H9 (cell line): ENCODE data around the gene GALNT2. TPM values are rescaled to one million over a fixed set of nuclear protein-coding genes. Genes with fewer than 3 reads are reported as not detected.

Experiments used
- DNase-seq: peaks from one replicate; pipeline ENCODE4 v3.0.0-alpha.2; 2017
- H2AFZ ChIP-seq: one replicate; pipeline ENCODE4 v1.6.1; 2013; ENCODE audit warnings: mild to moderate bottlenecking, low read length, control low read depth, moderate library complexity
- H2AK5ac ChIP-seq: 2 replicates; pipeline ENCODE4 v1.6.1; 2013; ENCODE audit warnings: low read length, control low read depth, mixed read lengths; ENCODE audit not compliant: insufficient read length
- H2BK120ac ChIP-seq: one replicate; pipeline ENCODE4 v1.6.1; 2013; ENCODE audit warnings: low read depth, mild to moderate bottlenecking, low read length, control low read depth, inconsistent platforms; ENCODE audit not compliant: poor library complexity, severe bottlenecking
- H2BK12ac ChIP-seq: 2 replicates; pipeline ENCODE4 v1.6.1; 2013; ENCODE audit warnings: low read length, control low read depth, mixed read lengths, low read depth; ENCODE audit not compliant: insufficient read length
- H2BK15ac ChIP-seq: 2 replicates; pipeline ENCODE4 v1.6.1; 2013; ENCODE audit warnings: low read depth, low read length, control low read depth
- H2BK20ac ChIP-seq: one replicate; pipeline ENCODE4 v1.6.1; 2013; ENCODE audit warnings: low read depth, mild to moderate bottlenecking, low read length, control low read depth, inconsistent platforms; ENCODE audit not compliant: poor library complexity, severe bottlenecking
- H2BK5ac ChIP-seq: 2 replicates; pipeline ENCODE4 v1.6.1; 2013; ENCODE audit warnings: low read length, control low read depth, mixed read lengths; ENCODE audit not compliant: insufficient read length
- H3K14ac ChIP-seq: 2 replicates; pipeline ENCODE4 v1.6.1; 2013; ENCODE audit warnings: low read length, control low read depth; ENCODE audit not compliant: insufficient read depth
- H3K18ac ChIP-seq: 2 replicates; pipeline ENCODE4 v1.6.1; 2013; ENCODE audit warnings: low read depth, mild to moderate bottlenecking, mixed read lengths, low read length, control low read depth; ENCODE audit not compliant: insufficient read length
- H3K23ac ChIP-seq: 2 replicates; pipeline ENCODE4 v1.6.1; 2013; ENCODE audit warnings: low read length, control low read depth, mixed read lengths, low read depth; ENCODE audit not compliant: insufficient read length
- H3K23me2 ChIP-seq: 2 replicates; pipeline ENCODE4 v1.6.1; 2013; ENCODE audit warnings: low read depth, mild to moderate bottlenecking, mixed read lengths, low read length, control low read depth; ENCODE audit not compliant: insufficient read length, poor library complexity, severe bottlenecking
- H3K27ac ChIP-seq: 2 replicates; pipeline ENCODE4 v1.5.1; 2013; ENCODE audit warnings: low read length, control low read depth, mixed read lengths, low read depth; ENCODE audit not compliant: insufficient read length
- H3K27me3 ChIP-seq: 2 replicates; pipeline ENCODE4 v1.6.1; 2013; ENCODE audit warnings: low read length, control low read depth, inconsistent platforms; ENCODE audit not compliant: insufficient read depth
- H3K4ac ChIP-seq: 2 replicates; pipeline ENCODE4 v1.6.1; 2013; ENCODE audit warnings: low read depth, mild to moderate bottlenecking, control low read depth, inconsistent platforms, low read length, moderate library complexity
- H3K4me1 ChIP-seq: 2 replicates; pipeline ENCODE4 v1.6.1; 2013; ENCODE audit warnings: low read length, control low read depth, inconsistent platforms; ENCODE audit not compliant: insufficient read depth
- H3K4me2 ChIP-seq: 2 replicates; pipeline ENCODE4 v1.6.1; 2013; ENCODE audit warnings: low read length, control low read depth, mixed read lengths; ENCODE audit not compliant: insufficient read length, insufficient read depth
- H3K56ac ChIP-seq: 2 replicates; pipeline ENCODE4 v1.6.1; 2013; ENCODE audit warnings: low read depth, mild to moderate bottlenecking, mixed read lengths, low read length, control low read depth; ENCODE audit not compliant: insufficient read length
- H3K79me1 ChIP-seq: 2 replicates; pipeline ENCODE4 v1.6.1; 2013; ENCODE audit warnings: low read depth, mild to moderate bottlenecking, moderate library complexity, low read length, control low read depth, inconsistent platforms; ENCODE audit not compliant: insufficient read depth, poor library complexity, severe bottlenecking
- H3K79me2 ChIP-seq: 2 replicates; pipeline ENCODE4 v1.6.1; 2013; ENCODE audit warnings: low read length, control low read depth, inconsistent platforms; ENCODE audit not compliant: insufficient read depth
- H3K9ac ChIP-seq: 2 replicates; pipeline ENCODE4 v1.6.1; 2013; ENCODE audit warnings: low read length, control low read depth, mixed read lengths; ENCODE audit not compliant: insufficient read length; ENCODE audit errors: extremely low read depth
- H3K9me3 ChIP-seq: one replicate; pipeline ENCODE4 v1.6.1; 2013; ENCODE audit warnings: low read depth, low read length, inconsistent platforms; ENCODE audit not compliant: control insufficient read depth
- H3T11ph ChIP-seq: one replicate; pipeline ENCODE4 v1.6.1; 2013; ENCODE audit warnings: mild to moderate bottlenecking, low read length, control low read depth, inconsistent platforms
- H4K20me1 ChIP-seq: one replicate; pipeline ENCODE4 v1.6.1; 2013; ENCODE audit not compliant: control insufficient read depth, insufficient read length, insufficient read depth
- H4K5ac ChIP-seq: 2 replicates; pipeline ENCODE4 v1.6.1; 2013; ENCODE audit warnings: low read depth, mild to moderate bottlenecking, mixed read lengths, low read length, control low read depth; ENCODE audit not compliant: insufficient read length
- H4K8ac ChIP-seq: replicated peaks from 2 replicates; pipeline ENCODE4 v1.6.1; 2013; ENCODE audit warnings: low read length, control low read depth, mixed read lengths, low read depth; ENCODE audit not compliant: insufficient read length
- H4K91ac ChIP-seq: 2 replicates; pipeline ENCODE4 v1.6.1; 2013; ENCODE audit warnings: low read depth, mild to moderate bottlenecking, moderate library complexity, mixed read lengths, low read length, control low read depth; ENCODE audit not compliant: insufficient read length
- H3K27ac Mint-ChIP-seq, 3 experiments: 2 replicates in 2 of 3; 3 replicates in 1 of 3; pipeline ENCODE4 v1.8.0; 2020 to 2021; ENCODE audit warnings: mixed read lengths in 3 of 3, mild to moderate bottlenecking in 1 of 3, moderate library complexity in 1 of 3
- H3K27me3 Mint-ChIP-seq: 2 replicates; pipeline ENCODE4 v1.8.0; 2021; ENCODE audit warnings: low read depth, mild to moderate bottlenecking, moderate library complexity, mixed read lengths
- H3K36me3 Mint-ChIP-seq, 3 experiments: 2 replicates in 2 of 3; 3 replicates in 1 of 3; pipeline ENCODE4 v1.8.0; 2020 to 2021; ENCODE audit warnings: low read depth in 3 of 3, mixed read lengths in 3 of 3; ENCODE audit not compliant: insufficient read depth in 1 of 3
- H3K4me1 Mint-ChIP-seq, 2 experiments: 2 replicates each; pipeline ENCODE4 v1.8.0; 2020; ENCODE audit warnings: mixed read lengths in 2 of 2
- H3K4me3 Mint-ChIP-seq, 2 experiments: 2 replicates in 1 of 2; 3 replicates in 1 of 2; pipeline ENCODE4 v1.8.0; 2020 to 2021; ENCODE audit warnings: mild to moderate bottlenecking in 2 of 2, mixed read lengths in 2 of 2, moderate library complexity in 1 of 2
- H3K9me3 Mint-ChIP-seq, 2 experiments: 2 replicates in 1 of 2; 3 replicates in 1 of 2; pipeline ENCODE4 v1.8.0; 2020; ENCODE audit warnings: mild to moderate bottlenecking in 2 of 2, mixed read lengths in 2 of 2, moderate library complexity in 1 of 2
- WGBS: extraction: QIAGEN DNeasy Blood & Tissue Kit; methylation state at CpG from one replicate; pipeline ENCODE4 v1.1.7; 2013; ENCODE audit warnings: missing lambda C conversion rate, low lambda C conversion rate, mixed read lengths; ENCODE audit not compliant: insufficient read length; ENCODE audit errors: extremely low coverage; 5-methylcytosine and 5-hydroxymethylcytosine counted together
- total RNA-seq: library from RNA; stranded (reverse); gene quantifications from 2 replicates; pipeline ENCODE4 v1.2.1, GENCODE V29; 2021
- TF ChIP-seq, protein P1 (sequence below): fragments of 200-600 bp; sonication (generic); conservative IDR thresholded peaks from 3 replicates; pipeline ENCODE4 v1.8.0; 2021; ENCODE audit warnings: antibody characterized with exemption, mild to moderate bottlenecking

GALNT2 gene
- total RNA-seq, 1 experiment from 2014 or later: 57.6 TPM

DNA sequence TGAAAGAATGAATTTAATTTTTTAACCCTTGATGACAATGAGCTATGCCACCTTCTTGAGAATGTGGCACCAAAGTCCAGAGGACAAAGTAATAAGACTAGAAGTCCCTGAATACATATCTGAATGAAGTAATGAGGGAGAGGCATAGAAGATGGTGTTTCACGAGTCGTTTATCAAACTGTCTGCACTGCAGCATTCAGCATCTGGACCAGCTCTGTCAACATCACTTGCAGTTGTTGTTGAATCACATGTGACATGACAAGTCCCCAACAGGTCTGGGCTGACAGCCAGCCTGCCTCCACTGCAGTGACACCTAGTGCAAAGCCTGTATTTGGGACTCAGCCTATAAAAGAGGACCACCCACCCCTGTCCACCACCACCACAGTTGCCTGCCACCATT, 17.3 kb upstream of the GALNT2 start:
- H3T11ph ChIP-seq: no peak overlapping the region
- H3K27me3 ChIP-seq: no peaks in the 10 kb centered on the region
- Mint-ChIP-seq H3K27me3 (peaks cover 5% of the 10 kb centered on the region), H3K36me3 (no peaks in the 10 kb centered on the region), H3K4me3 (no peak overlapping the region), H3K9me3 (no peaks in the 10 kb centered on the region; a peak in 2 of 5 replicates), H3K4me1 (peaks cover 16 to 17% of the 10 kb centered on the region in 2 experiments), H3K27ac (no peak overlapping the region)
- no peak overlapping the region for H2AK5ac ChIP-seq
- H4K8ac ChIP-seq: no peak overlapping the region
- no peak overlapping the region for H3K9ac ChIP-seq
- H3K14ac ChIP-seq: no peak overlapping the region
- H3K27ac ChIP-seq: no peak overlapping the region
- WGBS: no CpG with 5 or more reads among the region's 2 CpGs
- H3K9me3 ChIP-seq: no peaks in the 10 kb centered on the region
- no peak overlapping the region for H2BK120ac ChIP-seq
- no peak overlapping the region for H2BK12ac ChIP-seq
- no peaks in the 10 kb centered on the region for H3K79me1 ChIP-seq
- no peak overlapping the region for H2AFZ ChIP-seq
- H3K23ac ChIP-seq: no peak overlapping the region
- no peak overlapping the region for H2BK20ac ChIP-seq
- H3K4me2 ChIP-seq: no peak overlapping the region
- H3K23me2 ChIP-seq: no peaks in the 10 kb centered on the region
- no peak overlapping the region for H3K56ac ChIP-seq
- TF ChIP-seq, protein P1, sequence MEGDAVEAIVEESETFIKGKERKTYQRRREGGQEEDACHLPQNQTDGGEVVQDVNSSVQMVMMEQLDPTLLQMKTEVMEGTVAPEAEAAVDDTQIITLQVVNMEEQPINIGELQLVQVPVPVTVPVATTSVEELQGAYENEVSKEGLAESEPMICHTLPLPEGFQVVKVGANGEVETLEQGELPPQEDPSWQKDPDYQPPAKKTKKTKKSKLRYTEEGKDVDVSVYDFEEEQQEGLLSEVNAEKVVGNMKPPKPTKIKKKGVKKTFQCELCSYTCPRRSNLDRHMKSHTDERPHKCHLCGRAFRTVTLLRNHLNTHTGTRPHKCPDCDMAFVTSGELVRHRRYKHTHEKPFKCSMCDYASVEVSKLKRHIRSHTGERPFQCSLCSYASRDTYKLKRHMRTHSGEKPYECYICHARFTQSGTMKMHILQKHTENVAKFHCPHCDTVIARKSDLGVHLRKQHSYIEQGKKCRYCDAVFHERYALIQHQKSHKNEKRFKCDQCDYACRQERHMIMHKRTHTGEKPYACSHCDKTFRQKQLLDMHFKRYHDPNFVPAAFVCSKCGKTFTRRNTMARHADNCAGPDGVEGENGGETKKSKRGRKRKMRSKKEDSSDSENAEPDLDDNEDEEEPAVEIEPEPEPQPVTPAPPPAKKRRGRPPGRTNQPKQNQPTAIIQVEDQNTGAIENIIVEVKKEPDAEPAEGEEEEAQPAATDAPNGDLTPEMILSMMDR: no peak
- H4K5ac ChIP-seq: no peak overlapping the region
- H3K4me1 ChIP-seq: peaks cover 5% of the 10 kb centered on the region; the same call in 1 of the 2 replicates
- no peak overlapping the region for H3K18ac ChIP-seq
- no peak overlapping the region for H3K4ac ChIP-seq
- no peaks in the 10 kb centered on the region for H3K79me2 ChIP-seq
- H4K20me1 ChIP-seq: no peaks in the 10 kb centered on the region
- no peak overlapping the region for H4K91ac ChIP-seq
- no peak for DNase-seq
- H2BK15ac ChIP-seq: no peak overlapping the region
- no peak overlapping the region for H2BK5ac ChIP-seq
